Measurements from ENCODE around the gene DSCAML1.

DNA sequence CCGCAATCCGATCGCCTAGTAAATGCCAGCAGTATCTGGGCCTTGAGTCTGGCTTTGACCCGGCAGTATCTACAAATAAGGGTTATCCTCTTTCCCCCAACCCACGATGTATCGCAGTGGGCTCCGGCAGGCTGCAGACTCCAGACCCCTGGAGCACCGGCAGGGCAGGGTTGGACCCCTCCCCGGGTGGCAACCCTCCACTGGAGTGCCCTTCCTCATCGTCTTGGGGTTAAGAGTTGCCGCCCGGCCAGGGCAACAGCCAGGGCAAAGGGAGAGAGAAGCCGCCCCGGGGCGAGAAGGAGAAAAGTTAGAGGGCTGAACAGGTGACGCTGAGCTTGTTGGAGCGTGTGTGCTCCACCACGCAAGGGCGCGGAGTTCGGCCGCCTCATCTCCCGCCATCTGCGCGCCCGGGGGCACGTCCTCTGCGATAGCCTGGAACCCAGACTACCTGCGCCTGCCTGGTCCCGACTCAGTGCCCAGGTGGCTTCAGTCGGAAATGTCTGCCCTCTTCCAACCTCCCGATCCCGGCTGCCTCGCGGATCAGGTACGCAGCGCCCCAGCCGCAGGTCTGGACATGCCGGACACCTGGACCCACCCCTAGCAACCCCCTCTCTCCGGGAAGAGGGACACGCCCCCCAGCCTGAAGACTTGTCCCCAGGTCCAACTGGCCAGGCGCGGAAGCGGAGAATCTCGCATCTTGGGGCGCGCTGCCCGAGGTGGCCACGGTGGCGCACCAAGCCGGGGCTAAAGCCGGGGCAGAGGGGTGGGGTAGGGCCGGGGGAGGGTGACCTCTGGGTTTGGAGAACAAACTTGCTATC, 1.2 kb downstream of the DSCAML1 start:
- TF ChIP-seq, protein P1, sequence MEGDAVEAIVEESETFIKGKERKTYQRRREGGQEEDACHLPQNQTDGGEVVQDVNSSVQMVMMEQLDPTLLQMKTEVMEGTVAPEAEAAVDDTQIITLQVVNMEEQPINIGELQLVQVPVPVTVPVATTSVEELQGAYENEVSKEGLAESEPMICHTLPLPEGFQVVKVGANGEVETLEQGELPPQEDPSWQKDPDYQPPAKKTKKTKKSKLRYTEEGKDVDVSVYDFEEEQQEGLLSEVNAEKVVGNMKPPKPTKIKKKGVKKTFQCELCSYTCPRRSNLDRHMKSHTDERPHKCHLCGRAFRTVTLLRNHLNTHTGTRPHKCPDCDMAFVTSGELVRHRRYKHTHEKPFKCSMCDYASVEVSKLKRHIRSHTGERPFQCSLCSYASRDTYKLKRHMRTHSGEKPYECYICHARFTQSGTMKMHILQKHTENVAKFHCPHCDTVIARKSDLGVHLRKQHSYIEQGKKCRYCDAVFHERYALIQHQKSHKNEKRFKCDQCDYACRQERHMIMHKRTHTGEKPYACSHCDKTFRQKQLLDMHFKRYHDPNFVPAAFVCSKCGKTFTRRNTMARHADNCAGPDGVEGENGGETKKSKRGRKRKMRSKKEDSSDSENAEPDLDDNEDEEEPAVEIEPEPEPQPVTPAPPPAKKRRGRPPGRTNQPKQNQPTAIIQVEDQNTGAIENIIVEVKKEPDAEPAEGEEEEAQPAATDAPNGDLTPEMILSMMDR (conservative IDR thresholded peaks at IDR 0.05; ENCODE audit: low read depth, low read length): no peak
- no peak for TF ChIP-seq EZH2 (IDR thresholded peaks at IDR 0.05; ENCODE audit: low read length, unreplicated experiment)
